Stimulated activated naive CD4-positive, alpha-beta T cell (primary cell): ENCODE data around the gene COG8.
A peak's percentile ranks its signal among the peaks of the same experiment; 100 is the strongest.

Experiments
- DNase-seq, 6 experiments: peaks; one replicate each; lab custom pipeline; 2025; lab: John Stamatoyannopoulos, UW

Gene COG8

GRCh38 chr16:69346683-69347082 lies 7.3 kb upstream of the COG8 start:
- DNase-seq: no peak

- DNase-seq: no peak
These were observed 6.6 kb upstream of the COG8 start for GRCh38 chr16:69345923-69346322.

- no peak for DNase-seq
These were observed 4.8 kb upstream of the COG8 start for GRCh38 chr16:69344171-69344570.

- no peak for DNase-seq
These were observed 806 bp upstream of the COG8 start for GRCh38 chr16:69340095-69340644.

- no peak for DNase-seq
These were observed 641 bp downstream of the COG8 start for GRCh38 chr16:69338557-69339288.

GRCh38 chr16:69334696-69335095 lies 4.7 kb downstream of the COG8 start:
- no peak for DNase-seq

GRCh38 chr16:69330286-69331109 lies 8.9 kb downstream of the COG8 start, which contains the start of gene PDF:
Gene PDF (minus strand): TSS chr16:69330588. CDS start chr16:69330570, 18 bp downstream.
- DNase-seq: peak; percentile 52 to 80 (median 69)

- DNase-seq: peak in 4 of 6 experiments; percentile 39 to 67 (median 59)
These were observed 9.7 kb downstream of the COG8 start for GRCh38 chr16:69329369-69330285.

GRCh38 chr16:69328854-69329316 lies 10.5 kb downstream of the COG8 start:
- DNase-seq: no peak

GRCh38 chr16:69327585-69328310 lies 11.6 kb downstream of the COG8 start:
- DNase-seq: no peak

GRCh38 chr16:69326172-69326873 lies 13.0 kb downstream of the COG8 start:
- DNase-seq: no peak

GRCh38 chr16:69325784-69326171 lies 13.6 kb downstream of the COG8 start:
- DNase-seq: no peak

- DNase-seq: no peak
These were observed 14.6 kb downstream of the COG8 start for GRCh38 chr16:69324585-69325253.

GRCh38 chr16:69324013-69324531 lies 15.3 kb downstream of the COG8 start:
- DNase-seq: no peak

GRCh38 chr16:69323415-69323814 lies 15.9 kb downstream of the COG8 start:
- no peak for DNase-seq

- no peak for DNase-seq
These were observed 17.0 kb downstream of the COG8 start for GRCh38 chr16:69322343-69322742.

GRCh38 chr16:69321080-69321479 lies 18.3 kb downstream of the COG8 start:
- no peak for DNase-seq

GRCh38 chr16:69320740-69321073 lies 18.7 kb downstream of the COG8 start:
- no peak for DNase-seq

- DNase-seq: no peak
These were observed 19.3 kb downstream of the COG8 start for GRCh38 chr16:69319826-69320739.
